SK-N-SH (cell line): ENCODE data around the gene CDK6. TPM values are rescaled to one million over a fixed set of nuclear protein-coding genes. Genes with fewer than 3 reads are reported as not detected.
A peak's percentile ranks its signal among the peaks of the same experiment; 100 is the strongest.

Experiments
- CTCF ChIA-PET: fragments of 300-600, 350-600 bp; formaldehyde crosslinking; extraction: SDS; loops from one replicate; lab custom pipeline; 2021; lab: Yijun Ruan, JAX
- POLR2A ChIA-PET: fragments of 350-600 bp; sonication (Branson Sonifier 250); formaldehyde crosslinking; extraction: SDS; loops from one replicate; lab custom pipeline; 2020; ENCODE audit warnings: antibody characterized with exemption, inconsistent platforms; lab: Yijun Ruan, JAX
- DNase-seq: peaks from one replicate; pipeline ENCODE4 v3.0.0; 2012
- H2AFZ ChIP-seq: fragments of 200-600 bp; sonication (generic); 2 replicates; pipeline ENCODE4 v1.8.1; 2016; ENCODE audit warnings: antibody characterized with exemption, mild to moderate bottlenecking, low read depth
- H3F3A ChIP-seq: fragments of 200-600 bp; sonication (generic); replicated peaks from 2 replicates; pipeline ENCODE3; 2016; ENCODE audit warnings: antibody characterized with exemption, mild to moderate bottlenecking; ENCODE audit not compliant: insufficient read depth
- H3K27ac ChIP-seq, 2 experiments: fragments of 200-500 bp in 1 of 2; fragments of 200-600 bp in 1 of 2; sonication (Bioruptor generic) in 1 of 2; sonication (generic), shearing (Covaris generic) in 1 of 2; 2 replicates each; pipeline versions ENCODE4 v1.5.1 to v1.6.1; 2014 to 2016; ENCODE audit warnings: low read depth in 2 of 2, inconsistent platforms in 1 of 2, low read length in 1 of 2, mild to moderate bottlenecking in 1 of 2, mixed read lengths in 1 of 2
- H3K27me3 ChIP-seq: fragments of 200-600 bp; sonication (generic), shearing (Covaris generic); 2 replicates; pipeline ENCODE4 v1.6.1; 2016; ENCODE audit warnings: mixed run types; ENCODE audit not compliant: insufficient read depth
- H3K36me3 ChIP-seq, 2 experiments: fragments of 200-500 bp in 1 of 2; fragments of 200-600 bp in 1 of 2; sonication (Bioruptor generic) in 1 of 2; sonication (generic) in 1 of 2; replicated peaks in 1 of 2; 2 replicates each; pipeline versions ENCODE3 to v1.5.1; 2014 to 2016; ENCODE audit warnings: low read length in 1 of 2, mild to moderate bottlenecking in 1 of 2; ENCODE audit not compliant: insufficient read depth in 2 of 2, control insufficient read depth in 1 of 2
- H3K4me1 ChIP-seq, 2 experiments: fragments of 200-500 bp in 1 of 2; fragments of 200-600 bp in 1 of 2; sonication (Bioruptor generic) in 1 of 2; sonication (generic), shearing (Covaris generic) in 1 of 2; 2 replicates each; pipeline versions ENCODE4 v1.5.1 to v1.6.1; 2014 to 2016; ENCODE audit warnings: low read depth in 1 of 2, low read length in 1 of 2, mixed run types in 1 of 2; ENCODE audit not compliant: insufficient read depth in 2 of 2, control insufficient read depth in 1 of 2
- H3K4me2 ChIP-seq: fragments of 200-600 bp; sonication (generic), shearing (Covaris generic); 2 replicates; pipeline ENCODE4 v1.6.1; 2017; ENCODE audit warnings: mixed run types
- H3K4me3 ChIP-seq, 2 experiments: fragments of 200-500 bp in 1 of 2; fragments of 200-600 bp in 1 of 2; sonication (Bioruptor generic) in 1 of 2; sonication (generic), shearing (Covaris generic) in 1 of 2; 2 replicates each; pipeline versions ENCODE4 v1.5.1 to v1.8.1; 2014 to 2016; ENCODE audit warnings: low read depth in 2 of 2, inconsistent platforms in 1 of 2, low read length in 1 of 2, mild to moderate bottlenecking in 1 of 2, mixed read lengths in 1 of 2, moderate library complexity in 1 of 2
- H3K79me2 ChIP-seq: fragments of 200-600 bp; sonication (generic); 2 replicates; pipeline ENCODE4 v1.8.1; 2017; ENCODE audit warnings: mild to moderate bottlenecking; ENCODE audit not compliant: insufficient read depth
- H3K9ac ChIP-seq: fragments of 200-600 bp; sonication (generic); 2 replicates; pipeline ENCODE4 v1.6.1; 2017; ENCODE audit warnings: mixed run types
- H3K9me2 ChIP-seq: fragments of 200-600 bp; sonication (generic); 2 replicates; pipeline ENCODE4 v1.6.1; 2017; ENCODE audit warnings: mixed run types
- H3K9me3 ChIP-seq: fragments of 200-600 bp; sonication (generic); 2 replicates; pipeline ENCODE4 v1.6.1; 2017; ENCODE audit warnings: mixed run types, mild to moderate bottlenecking, moderate library complexity
- H4K20me1 ChIP-seq: fragments of 200-600 bp; sonication (generic); 2 replicates; pipeline ENCODE4 v1.6.1; 2017; ENCODE audit warnings: mild to moderate bottlenecking, mixed run types; ENCODE audit not compliant: insufficient read depth
- CHD2 ChIP-seq: fragments of 150-350 bp; IDR thresholded peaks from 2 replicates; pipeline ENCODE4 v1.6.1; 2018; ENCODE audit warnings: low read length; ENCODE audit not compliant: partially characterized antibody
- ELF1 ChIP-seq: IDR thresholded peaks from 2 replicates; pipeline ENCODE4 v1.4.0; 2012
- EP300 ChIP-seq, 2 experiments: IDR thresholded peaks; 2 replicates each; pipeline versions ENCODE4 v1.4.0 to v1.6.1; 2012; ENCODE audit warnings: borderline replicate concordance in 1 of 2, low read depth in 1 of 2, low read length in 1 of 2
- FOSL2 ChIP-seq: IDR thresholded peaks from 2 replicates; pipeline ENCODE4 v1.4.0; 2012; ENCODE audit warnings: low read depth, mild to moderate bottlenecking, moderate library complexity, borderline replicate concordance
- FOXJ3 ChIP-seq: sonication (generic); formaldehyde crosslinking; IDR thresholded peaks from 2 replicates; pipeline ENCODE4 v1.5.1; 2020; ENCODE audit warnings: mild to moderate bottlenecking, missing genetic modification reagents
- FOXM1 ChIP-seq: IDR thresholded peaks from 2 replicates; pipeline ENCODE4 v1.4.0; 2012; ENCODE audit warnings: low read depth, mild to moderate bottlenecking
- GABPA ChIP-seq: IDR thresholded peaks from 2 replicates; pipeline ENCODE4 v1.4.0; 2012; ENCODE audit warnings: low read depth, mild to moderate bottlenecking
- GATA2 ChIP-seq: sonication (generic); formaldehyde crosslinking; IDR thresholded peaks from 2 replicates; pipeline ENCODE4 v1.5.0; 2020; ENCODE audit warnings: mild to moderate bottlenecking, missing genetic modification reagents
- JUND ChIP-seq: IDR thresholded peaks from 2 replicates; pipeline ENCODE4 v1.4.0; 2012
- NFIC ChIP-seq: IDR thresholded peaks from 2 replicates; pipeline ENCODE4 v1.4.0; 2012; ENCODE audit warnings: borderline replicate concordance
- POLR2AphosphoS5 ChIP-seq: IDR thresholded peaks from 2 replicates; pipeline ENCODE4 v1.6.1; 2012; ENCODE audit warnings: low read depth, low read length
- RCOR1 ChIP-seq: fragments of 150-350 bp; IDR thresholded peaks from 2 replicates; pipeline ENCODE4 v1.6.1; 2017; ENCODE audit warnings: antibody characterized with exemption, low read length
- RFX5 ChIP-seq: IDR thresholded peaks from 2 replicates; pipeline ENCODE4 v1.6.1; 2012; ENCODE audit warnings: mild to moderate bottlenecking, improper control_type of control experiment, low read length
- RXRA ChIP-seq: IDR thresholded peaks from 2 replicates; pipeline ENCODE4 v1.4.0; 2012; ENCODE audit warnings: low read depth, mild to moderate bottlenecking, borderline replicate concordance
- SIN3A ChIP-seq: IDR thresholded peaks from 2 replicates; pipeline ENCODE4 v1.6.1; 2012; ENCODE audit warnings: low read depth, mild to moderate bottlenecking, low read length, moderate library complexity, borderline replicate concordance
- TCF12 ChIP-seq: IDR thresholded peaks from 2 replicates; pipeline ENCODE4 v1.4.0; 2012
- TEAD4 ChIP-seq: IDR thresholded peaks from 2 replicates; pipeline ENCODE4 v1.4.0; 2012; ENCODE audit warnings: mild to moderate bottlenecking, borderline replicate concordance; ENCODE audit not compliant: insufficient read depth
- WGBS: methylation state at CpG from one replicate; pipeline ENCODE4 v1.1.6; 2017; ENCODE audit warnings: low lambda C conversion rate; 5-methylcytosine and 5-hydroxymethylcytosine counted together
- polyA plus RNA-seq, 3 experiments: library from polyadenylated mRNA; depleted of rRNA; stranded (reverse); fragments of >200 nt; gene quantifications; 2 replicates each; pipeline ENCODE4 v1.2.3, GENCODE V29; 2012
- TF ChIP-seq, protein P1 (sequence below): IDR thresholded peaks from 2 replicates; pipeline ENCODE4 v1.4.0; 2012; ENCODE audit warnings: low read depth, borderline replicate concordance
- TF ChIP-seq, protein P2 (sequence below): fragments of 200-600 bp; sonication (generic); IDR thresholded peaks from 2 replicates; pipeline ENCODE4 v1.6.1; 2017; ENCODE audit warnings: antibody characterized with exemption, mild to moderate bottlenecking, moderate library complexity
- TF ChIP-seq, protein P3 (sequence below): IDR thresholded peaks from 2 replicates; pipeline ENCODE4; 2012
- TF ChIP-seq, protein P4 (sequence below): IDR thresholded peaks from 2 replicates; pipeline ENCODE4 v1.4.0; 2012; ENCODE audit warnings: low read depth
- TF ChIP-seq, protein P5 (sequence below): IDR thresholded peaks from 2 replicates; pipeline ENCODE4 v1.4.0; 2012; ENCODE audit warnings: low read depth, borderline replicate concordance
- TF ChIP-seq, protein P6 (sequence below): fragments of 150-350 bp; IDR thresholded peaks from 2 replicates; pipeline ENCODE4 v1.6.1; 2017; ENCODE audit warnings: antibody characterized with exemption, low read length, low read depth, borderline replicate concordance
- TF ChIP-seq, protein P7 (sequence below): fragments of 150-350 bp; IDR thresholded peaks from 2 replicates; pipeline ENCODE4 v1.6.1; 2016; ENCODE audit warnings: mild to moderate bottlenecking, low read depth, low read length

Gene CDK6
- polyA plus RNA-seq, 1 of the 3 experiments (the other 2 are of a cell fraction): 30.3 TPM

DNA sequence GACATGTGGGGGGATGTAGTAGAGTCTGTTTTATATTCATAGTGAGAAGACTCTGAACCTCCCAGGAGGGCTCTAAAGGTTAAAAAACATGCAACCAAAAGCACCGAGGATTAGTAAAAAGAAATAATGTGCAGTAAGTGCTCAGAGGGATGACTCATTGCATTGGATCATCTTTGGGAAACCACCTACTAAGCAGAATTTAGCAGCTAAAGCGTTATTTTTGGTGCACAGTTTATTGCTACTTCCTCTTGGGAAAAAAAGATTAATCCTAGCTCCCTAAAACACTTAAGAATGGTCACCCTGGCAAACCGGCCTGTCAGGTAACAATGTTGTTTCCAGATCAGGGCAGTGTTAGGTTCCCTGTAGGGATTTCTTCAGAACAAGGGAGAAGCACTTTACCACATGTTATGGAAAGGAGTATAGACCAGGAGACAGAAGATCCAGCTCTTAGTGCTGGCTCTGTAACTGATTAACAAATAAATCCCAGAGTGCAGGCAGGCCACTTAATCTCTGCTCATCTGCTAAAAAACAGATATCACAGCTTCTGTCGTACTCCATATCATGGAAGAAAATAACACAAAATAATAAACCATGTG, 201.4 kb downstream of the CDK6 start:
- Histone ChIP-seq H3F3A (peaks cover 83% of the 10 kb centered on the region), H3K27me3 (no peaks in the 10 kb centered on the region), H3K4me1 (peaks cover 46 to 58% of the 10 kb centered on the region in 2 experiments), H3K4me3 (peak overlapping the region in 1 of 2 experiments; percentile 1; a peak in 1 of 4 replicates), H3K4me2 (peak overlapping the region; percentile 77), H2AFZ (no peak overlapping the region), H3K9me2 (no peaks in the 10 kb centered on the region), H3K79me2 (peaks cover 68% of the 10 kb centered on the region), H4K20me1 (no peaks in the 10 kb centered on the region), H3K9ac (peak overlapping the region; percentile 65), H3K36me3 (peaks cover 8 to 18% of the 10 kb centered on the region in 2 experiments), H3K9me3 (no peaks in the 10 kb centered on the region), H3K27ac (peak overlapping the region; percentile 93 to 98)
- 2% methylated on average over 4 of the region's 4 CpGs for WGBS
- ChIA-PET POLR2A (interaction anchor here (0.9 to 1.2 kb wide), 2 partner anchors 18 to 198 kb away, joined by 3 read pairs; no protein-coding TSS in a partner anchor), CTCF (interaction anchor here (0.8 to 5.2 kb wide), 7 partner anchors 10 to 198 kb away, joined by 3 to 24 read pairs (median 5); no protein-coding TSS in a partner anchor)
- peak; percentile 27 for DNase-seq
- TF ChIP-seq RXRA (0 out of 2 replicates have a peak, but pooled peaks have one; percentile 65), RFX5 (no peak), NFIC (peak; percentile 65), FOXJ3 (CRISPR knock-in tag) (peak; percentile 59), FOSL2 (peak; percentile 95), TEAD4 (peak; percentile 59; the same call in 1 of the 2 replicates), GATA2 (CRISPR knock-in tag) (peak; percentile 88), SIN3A (no peak), ELF1 (peak; percentile 48; the same call in 1 of the 2 replicates), TCF12 (peak; percentile 83), CHD2 (peak; percentile 77), FOXM1 (peak; percentile 82), RCOR1 (peak; percentile 87), JUND (peak; percentile 95), POLR2AphosphoS5 (peak; percentile 65), GABPA (no peak), EP300 (IDR thresholded peaks at IDR 0.05; ENCODE audit: borderline replicate concordance in 1 of 2, low read depth in 1 of 2, low read length in 1 of 2) (peak; percentile 70 to 89; a peak in 3 of 4 replicates)
- TF ChIP-seq, protein P1, sequence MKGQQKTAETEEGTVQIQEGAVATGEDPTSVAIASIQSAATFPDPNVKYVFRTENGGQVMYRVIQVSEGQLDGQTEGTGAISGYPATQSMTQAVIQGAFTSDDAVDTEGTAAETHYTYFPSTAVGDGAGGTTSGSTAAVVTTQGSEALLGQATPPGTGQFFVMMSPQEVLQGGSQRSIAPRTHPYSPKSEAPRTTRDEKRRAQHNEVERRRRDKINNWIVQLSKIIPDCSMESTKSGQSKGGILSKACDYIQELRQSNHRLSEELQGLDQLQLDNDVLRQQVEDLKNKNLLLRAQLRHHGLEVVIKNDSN: 0 out of 2 replicates have a peak, but pooled peaks have one; percentile 5
- TF ChIP-seq, protein P2, sequence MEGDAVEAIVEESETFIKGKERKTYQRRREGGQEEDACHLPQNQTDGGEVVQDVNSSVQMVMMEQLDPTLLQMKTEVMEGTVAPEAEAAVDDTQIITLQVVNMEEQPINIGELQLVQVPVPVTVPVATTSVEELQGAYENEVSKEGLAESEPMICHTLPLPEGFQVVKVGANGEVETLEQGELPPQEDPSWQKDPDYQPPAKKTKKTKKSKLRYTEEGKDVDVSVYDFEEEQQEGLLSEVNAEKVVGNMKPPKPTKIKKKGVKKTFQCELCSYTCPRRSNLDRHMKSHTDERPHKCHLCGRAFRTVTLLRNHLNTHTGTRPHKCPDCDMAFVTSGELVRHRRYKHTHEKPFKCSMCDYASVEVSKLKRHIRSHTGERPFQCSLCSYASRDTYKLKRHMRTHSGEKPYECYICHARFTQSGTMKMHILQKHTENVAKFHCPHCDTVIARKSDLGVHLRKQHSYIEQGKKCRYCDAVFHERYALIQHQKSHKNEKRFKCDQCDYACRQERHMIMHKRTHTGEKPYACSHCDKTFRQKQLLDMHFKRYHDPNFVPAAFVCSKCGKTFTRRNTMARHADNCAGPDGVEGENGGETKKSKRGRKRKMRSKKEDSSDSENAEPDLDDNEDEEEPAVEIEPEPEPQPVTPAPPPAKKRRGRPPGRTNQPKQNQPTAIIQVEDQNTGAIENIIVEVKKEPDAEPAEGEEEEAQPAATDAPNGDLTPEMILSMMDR: no peak
- TF ChIP-seq, protein P3, sequence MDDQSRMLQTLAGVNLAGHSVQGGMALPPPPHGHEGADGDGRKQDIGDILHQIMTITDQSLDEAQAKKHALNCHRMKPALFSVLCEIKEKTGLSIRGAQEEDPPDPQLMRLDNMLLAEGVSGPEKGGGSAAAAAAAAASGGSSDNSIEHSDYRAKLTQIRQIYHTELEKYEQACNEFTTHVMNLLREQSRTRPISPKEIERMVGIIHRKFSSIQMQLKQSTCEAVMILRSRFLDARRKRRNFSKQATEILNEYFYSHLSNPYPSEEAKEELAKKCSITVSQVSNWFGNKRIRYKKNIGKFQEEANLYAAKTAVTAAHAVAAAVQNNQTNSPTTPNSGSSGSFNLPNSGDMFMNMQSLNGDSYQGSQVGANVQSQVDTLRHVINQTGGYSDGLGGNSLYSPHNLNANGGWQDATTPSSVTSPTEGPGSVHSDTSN: peak; percentile 44
- TF ChIP-seq, protein P4, sequence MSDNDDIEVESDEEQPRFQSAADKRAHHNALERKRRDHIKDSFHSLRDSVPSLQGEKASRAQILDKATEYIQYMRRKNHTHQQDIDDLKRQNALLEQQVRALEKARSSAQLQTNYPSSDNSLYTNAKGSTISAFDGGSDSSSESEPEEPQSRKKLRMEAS: peak; percentile 65; the same call in 1 of the 2 replicates
- TF ChIP-seq, protein P5, sequence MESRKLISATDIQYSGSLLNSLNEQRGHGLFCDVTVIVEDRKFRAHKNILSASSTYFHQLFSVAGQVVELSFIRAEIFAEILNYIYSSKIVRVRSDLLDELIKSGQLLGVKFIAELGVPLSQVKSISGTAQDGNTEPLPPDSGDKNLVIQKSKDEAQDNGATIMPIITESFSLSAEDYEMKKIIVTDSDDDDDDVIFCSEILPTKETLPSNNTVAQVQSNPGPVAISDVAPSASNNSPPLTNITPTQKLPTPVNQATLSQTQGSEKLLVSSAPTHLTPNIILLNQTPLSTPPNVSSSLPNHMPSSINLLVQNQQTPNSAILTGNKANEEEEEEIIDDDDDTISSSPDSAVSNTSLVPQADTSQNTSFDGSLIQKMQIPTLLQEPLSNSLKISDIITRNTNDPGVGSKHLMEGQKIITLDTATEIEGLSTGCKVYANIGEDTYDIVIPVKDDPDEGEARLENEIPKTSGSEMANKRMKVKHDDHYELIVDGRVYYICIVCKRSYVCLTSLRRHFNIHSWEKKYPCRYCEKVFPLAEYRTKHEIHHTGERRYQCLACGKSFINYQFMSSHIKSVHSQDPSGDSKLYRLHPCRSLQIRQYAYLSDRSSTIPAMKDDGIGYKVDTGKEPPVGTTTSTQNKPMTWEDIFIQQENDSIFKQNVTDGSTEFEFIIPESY: 0 out of 2 replicates have a peak, but pooled peaks have one; percentile 50
- TF ChIP-seq, protein P6, sequence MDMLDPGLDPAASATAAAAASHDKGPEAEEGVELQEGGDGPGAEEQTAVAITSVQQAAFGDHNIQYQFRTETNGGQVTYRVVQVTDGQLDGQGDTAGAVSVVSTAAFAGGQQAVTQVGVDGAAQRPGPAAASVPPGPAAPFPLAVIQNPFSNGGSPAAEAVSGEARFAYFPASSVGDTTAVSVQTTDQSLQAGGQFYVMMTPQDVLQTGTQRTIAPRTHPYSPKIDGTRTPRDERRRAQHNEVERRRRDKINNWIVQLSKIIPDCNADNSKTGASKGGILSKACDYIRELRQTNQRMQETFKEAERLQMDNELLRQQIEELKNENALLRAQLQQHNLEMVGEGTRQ: no peak
- TF ChIP-seq, protein P7, sequence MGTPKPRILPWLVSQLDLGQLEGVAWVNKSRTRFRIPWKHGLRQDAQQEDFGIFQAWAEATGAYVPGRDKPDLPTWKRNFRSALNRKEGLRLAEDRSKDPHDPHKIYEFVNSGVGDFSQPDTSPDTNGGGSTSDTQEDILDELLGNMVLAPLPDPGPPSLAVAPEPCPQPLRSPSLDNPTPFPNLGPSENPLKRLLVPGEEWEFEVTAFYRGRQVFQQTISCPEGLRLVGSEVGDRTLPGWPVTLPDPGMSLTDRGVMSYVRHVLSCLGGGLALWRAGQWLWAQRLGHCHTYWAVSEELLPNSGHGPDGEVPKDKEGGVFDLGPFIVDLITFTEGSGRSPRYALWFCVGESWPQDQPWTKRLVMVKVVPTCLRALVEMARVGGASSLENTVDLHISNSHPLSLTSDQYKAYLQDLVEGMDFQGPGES: no peak
